IMR-90 (cell line): Measurements from ENCODE around the gene ANKFY1.

Source experiments
- CEBPB ChIP-seq: IDR thresholded peaks from 2 replicates; pipeline ENCODE4 v1.6.1; 2012; ENCODE audit warnings: low read depth, low read length, improper control_type of control experiment
- CTCF ChIP-seq: conservative IDR thresholded peaks from 2 replicates; pipeline ENCODE4 v1.5.1; 2012; ENCODE audit warnings: mild to moderate bottlenecking, low read depth, low read length, improper control_type of control experiment
- ELK1 ChIP-seq: fragments of 150-350 bp; IDR thresholded peaks from 2 replicates; pipeline ENCODE4 v1.6.1; 2016; ENCODE audit warnings: low read depth, mild to moderate bottlenecking, low read length, moderate library complexity, borderline replicate concordance
- MAZ ChIP-seq: IDR thresholded peaks from 2 replicates; pipeline ENCODE4 v1.6.1; 2012; ENCODE audit warnings: low read depth, mild to moderate bottlenecking, low read length, improper control_type of control experiment, moderate library complexity, borderline replicate concordance
- POLR2A ChIP-seq: IDR thresholded peaks from 2 replicates; pipeline ENCODE4 v1.6.1; 2012; ENCODE audit warnings: mild to moderate bottlenecking, low read depth, low read length
- RAD21 ChIP-seq: IDR thresholded peaks from 2 replicates; pipeline ENCODE4 v1.6.1; 2012; ENCODE audit warnings: low read length, improper control_type of control experiment
- RCOR1 ChIP-seq: IDR thresholded peaks from 2 replicates; pipeline ENCODE4 v1.6.1; 2012; ENCODE audit warnings: mild to moderate bottlenecking, low read length, improper control_type of control experiment; ENCODE audit not compliant: insufficient replicate concordance
- SMC3 ChIP-seq: fragments of 150-350 bp; IDR thresholded peaks from 2 replicates; pipeline ENCODE4 v1.6.1; 2016; ENCODE audit warnings: low read depth, mild to moderate bottlenecking, antibody characterized with exemption, low read length, moderate library complexity
- USF2 ChIP-seq: fragments of 150-350 bp; IDR thresholded peaks from 2 replicates; pipeline ENCODE4 v1.6.1; 2017; ENCODE audit warnings: mild to moderate bottlenecking, antibody characterized with exemption, low read length, low read depth

GRCh38 chr17:4270736-4271135, 7.0 kb upstream of the ANKFY1 start:
- TF ChIP-seq RAD21 (no peak), SMC3 (no peak), MAZ (no peak), CTCF (no peak), USF2 (no peak), POLR2A (no peak), CEBPB (no peak), ELK1 (no peak), RCOR1 (no peak)
